Fibroblast of mammary gland (primary cell): ENCODE results near the gene NRG3.

Experiments used
- DNase-seq: peaks from one replicate; pipeline ENCODE4 v3.0.0-alpha.2; 2010; ENCODE audit warnings: low read depth
- H3K4me3 ChIP-seq: 2 replicates; pipeline ENCODE4 v1.5.1; 2011; ENCODE audit warnings: low read depth, mild to moderate bottlenecking, low read length, moderate library complexity; ENCODE audit not compliant: control insufficient read depth
- TF ChIP-seq, protein P1 (sequence below): conservative IDR thresholded peaks from 2 replicates; pipeline ENCODE4 v1.5.1; 2011; ENCODE audit warnings: low read depth, low read length, inconsistent platforms; ENCODE audit not compliant: control insufficient read depth, insufficient read depth

NRG3 gene

DNA sequence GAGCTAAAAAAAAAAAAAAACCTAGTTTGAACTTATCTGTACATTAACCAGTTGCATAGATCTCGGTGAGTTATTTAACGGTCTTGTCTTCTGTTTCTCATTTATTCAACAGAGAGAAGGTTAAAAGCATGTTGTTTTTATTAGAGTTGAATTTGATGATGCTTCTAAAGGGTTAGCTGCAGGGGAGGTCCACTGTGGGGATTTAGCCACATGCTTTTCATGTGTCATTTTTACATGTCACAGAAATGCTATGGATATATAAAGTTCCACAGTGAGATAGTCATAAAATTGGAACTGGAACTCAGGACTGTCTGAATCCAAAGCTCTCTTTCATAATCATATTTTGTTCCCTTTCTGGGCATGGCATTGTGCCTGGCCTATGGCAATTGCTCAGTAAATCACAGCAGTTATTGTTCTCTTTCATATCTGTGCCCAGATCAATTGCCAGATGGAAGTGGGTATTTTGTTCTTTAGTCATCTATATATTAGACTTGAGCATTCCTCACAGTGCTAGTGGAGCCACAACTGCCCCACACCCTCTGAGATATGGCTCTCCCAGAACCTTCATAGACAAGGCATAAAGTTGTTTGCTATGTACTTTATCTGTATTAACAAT is 578.8 kb downstream of the NRG3 start:
- TF ChIP-seq, protein P1, sequence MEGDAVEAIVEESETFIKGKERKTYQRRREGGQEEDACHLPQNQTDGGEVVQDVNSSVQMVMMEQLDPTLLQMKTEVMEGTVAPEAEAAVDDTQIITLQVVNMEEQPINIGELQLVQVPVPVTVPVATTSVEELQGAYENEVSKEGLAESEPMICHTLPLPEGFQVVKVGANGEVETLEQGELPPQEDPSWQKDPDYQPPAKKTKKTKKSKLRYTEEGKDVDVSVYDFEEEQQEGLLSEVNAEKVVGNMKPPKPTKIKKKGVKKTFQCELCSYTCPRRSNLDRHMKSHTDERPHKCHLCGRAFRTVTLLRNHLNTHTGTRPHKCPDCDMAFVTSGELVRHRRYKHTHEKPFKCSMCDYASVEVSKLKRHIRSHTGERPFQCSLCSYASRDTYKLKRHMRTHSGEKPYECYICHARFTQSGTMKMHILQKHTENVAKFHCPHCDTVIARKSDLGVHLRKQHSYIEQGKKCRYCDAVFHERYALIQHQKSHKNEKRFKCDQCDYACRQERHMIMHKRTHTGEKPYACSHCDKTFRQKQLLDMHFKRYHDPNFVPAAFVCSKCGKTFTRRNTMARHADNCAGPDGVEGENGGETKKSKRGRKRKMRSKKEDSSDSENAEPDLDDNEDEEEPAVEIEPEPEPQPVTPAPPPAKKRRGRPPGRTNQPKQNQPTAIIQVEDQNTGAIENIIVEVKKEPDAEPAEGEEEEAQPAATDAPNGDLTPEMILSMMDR: no peak
- DNase-seq: no peak
- H3K4me3 ChIP-seq: no peak overlapping the region

DNA sequence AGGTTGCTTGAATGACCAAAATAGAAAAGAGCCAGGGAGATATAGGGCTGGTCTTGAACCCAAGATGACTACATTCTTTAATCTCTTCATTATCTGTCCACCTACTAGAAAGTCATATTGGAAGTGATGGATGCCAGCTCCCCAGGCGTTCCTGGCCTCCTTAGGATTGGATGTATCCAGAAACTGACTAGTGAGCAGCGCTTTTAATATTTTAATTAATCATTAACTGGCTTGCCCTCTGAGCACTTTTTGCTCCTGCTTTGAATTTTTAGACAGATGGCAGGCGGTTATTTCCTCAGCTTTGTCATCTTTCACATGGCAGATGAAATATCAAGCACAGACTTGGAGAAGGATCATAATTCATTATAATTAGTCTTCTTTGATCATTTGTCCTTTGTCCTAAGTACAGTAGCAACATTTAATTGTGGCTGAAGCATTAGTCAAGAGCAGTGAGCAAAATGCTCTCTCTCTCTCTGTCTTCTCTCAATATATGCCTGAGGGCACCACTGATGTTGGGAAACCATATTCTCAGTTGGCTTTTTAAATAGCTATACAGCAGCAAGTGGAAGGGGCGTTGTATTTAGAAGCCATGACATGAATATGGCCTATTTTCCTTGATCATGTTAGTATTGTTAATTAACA is 588.0 kb downstream of the NRG3 start:
- TF ChIP-seq, protein P1: no peak
- H3K4me3 ChIP-seq: no peak overlapping the region
- no peak for DNase-seq

DNA sequence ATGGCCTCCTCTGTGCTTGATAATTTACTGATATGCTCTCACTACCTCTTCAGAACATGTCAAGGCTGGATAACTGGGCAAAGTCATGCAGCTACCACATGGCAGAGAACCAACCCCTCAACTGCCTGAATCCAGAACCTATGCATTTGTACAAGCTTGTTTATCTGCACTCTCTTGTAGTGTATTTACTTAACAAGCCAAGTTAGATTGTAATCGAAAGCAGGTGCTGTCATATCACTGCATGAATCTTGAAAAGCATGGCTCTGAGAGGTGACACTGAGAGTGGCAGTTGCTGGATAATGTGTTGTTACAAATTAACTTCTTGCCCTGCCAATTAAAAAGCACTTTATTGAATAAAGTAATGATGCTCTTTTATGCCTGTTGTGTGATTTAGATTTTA is 588.6 kb downstream of the NRG3 start:
- H3K4me3 ChIP-seq: no peak overlapping the region
- DNase-seq: no peak
- TF ChIP-seq, protein P1: no peak

DNA sequence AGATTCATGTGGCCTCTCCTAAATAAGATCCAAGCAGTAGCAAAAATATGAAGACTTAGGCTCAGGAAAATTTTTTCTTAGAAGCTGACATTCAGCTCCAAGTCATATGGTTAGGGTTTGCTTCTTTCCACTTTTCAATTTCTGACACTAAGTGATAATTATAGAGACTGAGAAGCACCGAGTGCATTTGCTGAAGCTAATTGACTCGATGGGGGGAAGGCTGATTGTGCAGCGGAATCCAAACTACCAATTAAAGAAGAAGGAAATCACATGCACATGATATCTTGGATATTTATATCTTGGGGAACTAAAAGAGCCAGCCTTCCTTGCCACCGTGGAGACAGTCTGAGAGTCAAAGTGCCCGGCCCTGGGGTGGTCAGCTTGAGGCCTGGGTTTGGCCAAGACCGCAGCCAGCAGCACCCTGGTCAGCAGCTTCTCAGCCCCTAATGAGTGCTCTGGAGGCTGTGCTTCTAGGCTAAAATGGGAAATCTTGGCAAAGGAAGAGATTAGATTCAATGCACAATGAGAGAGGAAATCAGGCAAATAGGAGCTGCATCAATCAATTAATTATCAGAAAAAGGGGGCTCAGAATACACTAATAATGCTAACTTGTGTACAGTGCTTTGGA is 589.3 kb downstream of the NRG3 start:
- DNase-seq: no peak
- TF ChIP-seq, protein P1: no peak
- no peak overlapping the region for H3K4me3 ChIP-seq

DNA sequence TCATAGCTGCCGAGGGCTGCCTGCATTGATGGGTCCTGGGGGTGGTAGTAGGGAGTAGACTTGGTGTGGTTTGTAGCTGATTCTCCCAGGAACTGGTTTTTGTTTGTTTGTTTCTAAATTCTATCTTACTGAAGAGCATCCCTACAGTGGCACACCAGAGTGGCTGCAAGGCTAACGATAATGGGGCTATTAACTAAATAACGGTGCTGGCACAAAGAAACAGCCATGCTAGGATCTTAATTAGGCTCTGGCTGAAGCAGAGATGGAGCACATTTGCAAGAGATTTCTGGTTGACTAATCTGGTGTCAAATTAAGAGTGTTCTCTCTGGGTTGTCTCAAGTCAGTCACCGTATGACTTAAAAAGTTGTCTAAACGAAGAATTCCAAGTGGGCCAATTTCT is 590.0 kb downstream of the NRG3 start:
- no peak overlapping the region for H3K4me3 ChIP-seq
- DNase-seq: no peak
- TF ChIP-seq, protein P1: no peak

DNA sequence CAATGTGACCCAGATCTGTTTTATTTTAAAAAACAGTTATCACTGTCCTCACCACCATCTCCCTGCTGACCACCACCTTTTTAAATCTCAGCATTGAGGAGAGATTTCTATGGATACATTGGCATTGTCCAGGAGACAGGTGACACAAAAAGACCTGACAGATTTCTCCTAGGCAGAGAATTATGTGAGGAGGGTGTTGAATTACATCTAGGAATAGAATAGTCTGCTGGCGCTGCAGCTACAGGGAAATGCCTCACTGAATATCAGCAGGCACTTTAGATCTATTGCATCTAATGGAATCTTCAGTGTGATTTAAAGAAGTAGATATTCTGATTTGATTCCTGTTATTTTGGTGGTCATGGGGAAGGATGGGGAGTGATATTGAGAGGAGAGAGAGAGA is 593.5 kb downstream of the NRG3 start:
- no peak for DNase-seq
- H3K4me3 ChIP-seq: no peak overlapping the region
- TF ChIP-seq, protein P1: no peak
